GM21381 (cell line): ENCODE results near the gene EBLN2.
"Not testable (repeated sequence)": the region's sequence is repeated elsewhere in the genome, so short reads cannot be mapped to it uniquely, and the experiment has no call there.

ENCODE experiments used
- ATAC-seq: cut with Tn5 transposase; IDR thresholded peaks from one replicate; pipeline ENCODE4 v1.9.1; 2021; ENCODE audit warnings: mild to moderate bottlenecking, moderate library complexity; ENCODE audit not compliant: unreplicated experiment

Gene EBLN2

GRCh38 chr3:73056845-73057150 lies 4.7 kb upstream of the EBLN2 start:
- no peak for ATAC-seq

- ATAC-seq: no peak
Observed at GRCh38 chr3:73060302-73060723, 1.1 kb upstream of the EBLN2 start.

DNA sequence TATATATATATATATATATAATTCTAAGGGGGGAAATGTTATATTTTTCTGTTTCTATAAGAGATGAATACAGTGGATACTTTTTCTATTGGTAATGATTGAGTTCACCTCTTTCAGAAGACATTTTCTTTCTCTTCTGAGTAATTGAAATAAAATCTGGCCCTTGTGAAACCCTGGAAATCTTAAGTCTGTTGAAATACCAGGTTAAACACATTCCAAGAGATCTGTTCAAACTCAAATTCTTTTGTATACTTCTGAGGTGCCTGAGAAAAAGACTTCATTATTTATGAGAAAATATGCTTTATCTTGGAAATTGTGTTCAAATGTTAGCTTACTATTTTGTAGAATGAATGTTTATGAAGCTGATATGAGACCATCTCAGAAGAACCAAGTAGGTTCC lies 4.8 kb downstream of the EBLN2 start:
- ATAC-seq: not testable (repeated sequence)

GRCh38 chr3:73068419-73068818 lies 7.0 kb downstream of the EBLN2 start:
- no peak for ATAC-seq

GRCh38 chr3:73069187-73069586 lies 7.7 kb downstream of the EBLN2 start:
- ATAC-seq: no peak

GRCh38 chr3:73069775-73070444 lies 8.5 kb downstream of the EBLN2 start:
- ATAC-seq: no peak

DNA sequence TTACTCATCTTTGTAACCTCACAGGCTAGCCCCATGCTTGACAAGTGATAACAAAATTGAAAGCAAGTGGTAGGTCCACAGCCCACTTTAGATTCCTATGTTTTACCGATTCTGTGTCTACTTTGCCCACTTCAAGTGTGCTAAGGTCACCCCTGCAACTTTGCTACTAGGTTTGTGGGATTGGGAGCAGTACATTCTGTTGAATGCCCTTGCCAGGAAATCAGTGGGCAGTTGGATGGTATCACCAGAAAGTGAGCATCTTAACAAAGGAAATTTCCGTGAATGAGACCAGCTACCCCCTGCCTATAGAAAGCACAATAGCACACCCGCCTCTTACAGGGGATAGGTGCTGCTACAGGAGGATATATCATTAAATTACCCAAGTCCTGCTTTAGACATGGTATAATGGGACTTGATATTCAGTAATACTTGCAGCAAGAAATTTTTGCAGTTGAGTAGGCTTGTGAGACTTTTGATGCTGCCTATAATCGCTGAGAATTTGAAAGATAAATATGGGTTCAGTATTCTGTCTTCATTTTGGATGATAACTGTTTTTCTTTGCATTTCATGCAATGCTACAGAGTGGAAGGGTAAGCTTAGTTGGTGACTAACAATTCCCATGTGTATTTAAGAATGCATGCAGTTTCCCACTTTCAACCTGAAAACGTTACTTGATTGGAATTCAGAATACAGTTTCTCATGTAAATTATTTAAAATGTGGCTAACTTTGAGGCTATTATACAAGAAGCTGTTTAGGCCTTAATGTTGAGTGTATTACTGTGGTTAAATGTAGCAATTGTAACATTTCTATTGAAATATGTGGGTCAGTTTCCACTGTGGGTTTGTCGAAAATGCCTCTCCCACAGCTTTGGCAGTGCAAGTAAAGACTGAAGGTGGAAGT lies 9.5 kb downstream of the EBLN2 start:
- no peak for ATAC-seq

GRCh38 chr3:73071952-73072351 lies 10.5 kb downstream of the EBLN2 start:
- no peak for ATAC-seq

- no peak for ATAC-seq
Observed at GRCh38 chr3:73072634-73073033, 11.2 kb downstream of the EBLN2 start.

- ATAC-seq: no peak
Observed at GRCh38 chr3:73073091-73073707, 11.7 kb downstream of the EBLN2 start.

DNA sequence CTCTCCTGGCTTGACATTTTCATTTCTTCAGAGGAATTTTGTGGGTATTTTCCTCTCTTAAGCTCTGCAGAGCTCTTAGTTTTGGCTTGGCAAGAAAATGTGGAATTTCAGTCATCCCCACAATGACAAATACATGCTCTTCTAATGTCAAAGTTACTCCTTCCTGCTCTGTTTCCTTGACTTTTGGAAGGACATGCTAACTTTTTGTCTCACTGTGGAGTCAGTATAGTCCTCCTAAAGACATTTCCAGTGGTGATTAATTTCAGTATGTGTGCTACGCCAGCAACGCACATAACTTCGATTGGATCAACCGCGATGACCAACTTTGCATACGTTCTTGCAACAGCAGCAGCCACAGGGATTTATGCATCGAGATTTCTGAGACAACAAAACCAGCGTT lies 13.3 kb downstream of the EBLN2 start:
- ATAC-seq: no peak

GRCh38 chr3:73080216-73080966 lies 18.9 kb downstream of the EBLN2 start:
- ATAC-seq: no peak

DNA sequence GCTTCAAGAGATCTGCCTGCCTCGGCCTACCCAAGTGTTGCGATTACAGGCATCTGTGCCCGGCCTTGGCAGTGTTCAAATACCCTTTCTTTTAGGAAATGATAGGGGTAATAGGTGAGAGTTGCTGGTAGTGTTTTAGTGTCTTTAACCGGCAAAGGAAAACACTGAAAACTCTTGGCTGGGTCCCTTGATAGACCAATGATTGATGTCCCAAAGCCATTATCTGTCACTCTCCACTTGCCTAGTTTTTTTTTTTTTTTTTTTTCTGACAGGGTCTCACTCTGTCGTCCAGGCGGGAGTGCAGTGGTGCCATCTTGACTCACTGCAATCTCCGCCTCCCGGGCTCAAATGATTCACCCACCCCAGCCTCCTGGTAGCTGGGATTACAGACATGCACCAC lies 19.7 kb downstream of the EBLN2 start:
- no peak for ATAC-seq

DNA sequence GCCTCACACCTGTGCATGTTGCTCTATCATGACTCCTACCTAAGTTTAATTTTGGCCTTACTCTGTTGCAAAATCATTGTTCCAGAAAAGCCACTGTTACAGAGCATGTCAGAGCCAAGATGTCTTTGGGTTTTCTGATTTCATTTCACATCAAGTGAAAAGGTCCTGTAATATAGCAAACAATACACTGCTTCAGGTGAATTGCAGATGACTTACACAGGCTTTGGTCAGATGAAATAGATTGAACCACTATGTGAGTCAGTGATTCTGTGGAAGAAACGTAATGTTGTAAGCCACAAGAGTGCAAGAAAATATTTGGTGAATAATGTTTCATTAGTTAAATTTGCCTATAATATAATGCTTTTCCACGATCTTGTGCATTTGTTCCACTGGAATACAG lies 22.7 kb downstream of the EBLN2 start:
- no peak for ATAC-seq

DNA sequence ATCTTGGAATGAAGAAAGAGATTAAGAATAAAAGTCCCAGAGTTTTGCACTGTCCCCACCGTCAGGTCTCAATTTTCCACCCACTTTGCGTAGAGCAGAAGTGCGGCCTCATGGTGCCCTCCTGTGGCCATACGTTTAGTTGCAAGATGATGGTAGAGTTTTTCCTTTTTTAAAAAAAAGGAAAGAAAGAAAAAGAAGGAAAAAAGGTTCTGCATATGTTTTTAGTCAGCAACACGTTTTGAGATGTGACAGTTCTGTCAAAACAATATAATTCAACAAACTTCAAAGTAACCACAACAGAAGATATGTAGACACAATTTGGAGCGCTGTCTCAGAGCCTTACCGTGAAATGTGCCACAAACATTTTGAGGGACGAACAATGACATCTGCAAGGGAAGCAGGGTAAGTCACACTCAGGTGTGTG lies 24.6 kb downstream of the EBLN2 start:
- no peak for ATAC-seq

DNA sequence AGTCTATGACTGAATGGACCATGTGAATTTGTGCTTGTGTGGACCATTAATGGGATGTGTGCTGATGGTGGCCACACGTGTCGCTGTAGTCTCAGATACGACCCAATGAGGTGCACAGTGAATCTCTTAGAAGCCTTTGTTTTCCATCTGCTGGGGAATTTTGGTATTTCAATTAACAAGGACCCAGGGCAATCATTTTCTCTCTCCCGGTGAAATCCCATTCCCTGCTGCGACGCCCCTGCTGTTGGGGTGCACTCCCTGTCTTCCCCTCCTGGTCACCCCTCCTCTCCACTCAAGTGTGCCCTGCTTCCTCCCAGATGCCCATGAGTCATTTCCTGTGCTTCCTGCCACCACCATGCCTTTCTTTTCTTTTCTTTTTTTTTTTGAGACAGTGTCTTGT lies 32.7 kb downstream of the EBLN2 start:
- ATAC-seq: no peak

DNA sequence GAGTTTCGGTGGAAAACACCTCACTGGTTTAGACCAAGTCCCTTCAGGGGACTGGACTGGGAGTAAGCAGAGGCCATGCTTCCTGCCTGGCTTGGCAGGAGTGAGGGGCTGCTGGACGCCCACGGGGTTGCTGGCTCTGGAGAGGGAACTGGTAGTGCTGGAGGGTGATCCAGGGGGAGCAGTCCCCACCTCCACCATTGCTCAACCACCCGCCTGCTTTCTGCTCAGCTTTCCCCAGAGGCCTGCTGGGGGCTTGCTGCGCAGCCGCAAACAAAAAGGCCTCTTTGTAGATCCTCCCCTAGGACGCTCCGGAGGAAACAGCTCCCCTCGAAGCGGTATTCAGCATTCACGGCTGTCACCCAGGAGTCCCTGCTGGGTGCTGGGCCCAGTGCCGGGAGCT lies 33.5 kb downstream of the EBLN2 start:
- no peak for ATAC-seq

DNA sequence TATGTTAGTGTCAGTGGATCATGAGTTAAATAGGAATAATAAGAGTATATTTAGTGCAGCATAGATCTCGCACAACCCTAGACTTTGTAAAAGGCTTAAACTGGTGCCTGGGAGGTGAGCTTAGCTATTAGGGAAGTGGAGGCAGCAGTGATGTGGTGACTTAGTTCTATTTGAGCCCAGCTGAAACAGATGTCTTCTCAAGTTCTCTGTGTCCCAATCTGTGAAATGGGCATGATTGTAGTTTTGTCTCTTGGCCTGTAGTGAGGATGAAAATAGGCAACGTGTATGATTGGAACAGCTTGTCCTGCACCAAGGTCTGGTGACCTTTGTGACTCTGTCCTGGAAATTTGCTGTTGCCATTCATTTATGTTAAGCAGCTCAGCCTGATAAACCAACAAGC lies 34.7 kb downstream of the EBLN2 start:
- no peak for ATAC-seq

- ATAC-seq: no peak
Observed at GRCh38 chr3:73098026-73098425, 36.6 kb downstream of the EBLN2 start.

GRCh38 chr3:73098873-73099272 lies 37.4 kb downstream of the EBLN2 start:
- ATAC-seq: no peak
